H9 (cell line): Measurements from ENCODE around the gene FLACC1. TPM values are rescaled to one million over a fixed set of nuclear protein-coding genes. Genes with fewer than 3 reads are reported as not detected.

Experiments
- DNase-seq: peaks from one replicate; pipeline ENCODE4 v3.0.0-alpha.2; 2017
- H2AFZ ChIP-seq: one replicate; pipeline ENCODE4 v1.6.1; 2013; ENCODE audit warnings: mild to moderate bottlenecking, low read length, control low read depth, moderate library complexity
- H2AK5ac ChIP-seq: 2 replicates; pipeline ENCODE4 v1.6.1; 2013; ENCODE audit warnings: low read length, control low read depth, mixed read lengths; ENCODE audit not compliant: insufficient read length
- H2BK120ac ChIP-seq: one replicate; pipeline ENCODE4 v1.6.1; 2013; ENCODE audit warnings: low read depth, mild to moderate bottlenecking, low read length, control low read depth, inconsistent platforms; ENCODE audit not compliant: poor library complexity, severe bottlenecking
- H2BK12ac ChIP-seq: 2 replicates; pipeline ENCODE4 v1.6.1; 2013; ENCODE audit warnings: low read length, control low read depth, mixed read lengths, low read depth; ENCODE audit not compliant: insufficient read length
- H2BK15ac ChIP-seq: 2 replicates; pipeline ENCODE4 v1.6.1; 2013; ENCODE audit warnings: low read depth, low read length, control low read depth
- H2BK20ac ChIP-seq: one replicate; pipeline ENCODE4 v1.6.1; 2013; ENCODE audit warnings: low read depth, mild to moderate bottlenecking, low read length, control low read depth, inconsistent platforms; ENCODE audit not compliant: poor library complexity, severe bottlenecking
- H2BK5ac ChIP-seq: 2 replicates; pipeline ENCODE4 v1.6.1; 2013; ENCODE audit warnings: low read length, control low read depth, mixed read lengths; ENCODE audit not compliant: insufficient read length
- H3K14ac ChIP-seq: 2 replicates; pipeline ENCODE4 v1.6.1; 2013; ENCODE audit warnings: low read length, control low read depth; ENCODE audit not compliant: insufficient read depth
- H3K18ac ChIP-seq: 2 replicates; pipeline ENCODE4 v1.6.1; 2013; ENCODE audit warnings: low read depth, mild to moderate bottlenecking, mixed read lengths, low read length, control low read depth; ENCODE audit not compliant: insufficient read length
- H3K23ac ChIP-seq: 2 replicates; pipeline ENCODE4 v1.6.1; 2013; ENCODE audit warnings: low read length, control low read depth, mixed read lengths, low read depth; ENCODE audit not compliant: insufficient read length
- H3K23me2 ChIP-seq: 2 replicates; pipeline ENCODE4 v1.6.1; 2013; ENCODE audit warnings: low read depth, mild to moderate bottlenecking, mixed read lengths, low read length, control low read depth; ENCODE audit not compliant: insufficient read length, poor library complexity, severe bottlenecking
- H3K27ac ChIP-seq: 2 replicates; pipeline ENCODE4 v1.5.1; 2013; ENCODE audit warnings: low read length, control low read depth, mixed read lengths, low read depth; ENCODE audit not compliant: insufficient read length
- H3K27me3 ChIP-seq: 2 replicates; pipeline ENCODE4 v1.6.1; 2013; ENCODE audit warnings: low read length, control low read depth, inconsistent platforms; ENCODE audit not compliant: insufficient read depth
- H3K4ac ChIP-seq: 2 replicates; pipeline ENCODE4 v1.6.1; 2013; ENCODE audit warnings: low read depth, mild to moderate bottlenecking, control low read depth, inconsistent platforms, low read length, moderate library complexity
- H3K4me1 ChIP-seq: 2 replicates; pipeline ENCODE4 v1.6.1; 2013; ENCODE audit warnings: low read length, control low read depth, inconsistent platforms; ENCODE audit not compliant: insufficient read depth
- H3K4me2 ChIP-seq: 2 replicates; pipeline ENCODE4 v1.6.1; 2013; ENCODE audit warnings: low read length, control low read depth, mixed read lengths; ENCODE audit not compliant: insufficient read length, insufficient read depth
- H3K56ac ChIP-seq: 2 replicates; pipeline ENCODE4 v1.6.1; 2013; ENCODE audit warnings: low read depth, mild to moderate bottlenecking, mixed read lengths, low read length, control low read depth; ENCODE audit not compliant: insufficient read length
- H3K79me1 ChIP-seq: 2 replicates; pipeline ENCODE4 v1.6.1; 2013; ENCODE audit warnings: low read depth, mild to moderate bottlenecking, moderate library complexity, low read length, control low read depth, inconsistent platforms; ENCODE audit not compliant: insufficient read depth, poor library complexity, severe bottlenecking
- H3K79me2 ChIP-seq: 2 replicates; pipeline ENCODE4 v1.6.1; 2013; ENCODE audit warnings: low read length, control low read depth, inconsistent platforms; ENCODE audit not compliant: insufficient read depth
- H3K9ac ChIP-seq: 2 replicates; pipeline ENCODE4 v1.6.1; 2013; ENCODE audit warnings: low read length, control low read depth, mixed read lengths; ENCODE audit not compliant: insufficient read length; ENCODE audit errors: extremely low read depth
- H3K9me3 ChIP-seq: one replicate; pipeline ENCODE4 v1.6.1; 2013; ENCODE audit warnings: low read depth, low read length, inconsistent platforms; ENCODE audit not compliant: control insufficient read depth
- H3T11ph ChIP-seq: one replicate; pipeline ENCODE4 v1.6.1; 2013; ENCODE audit warnings: mild to moderate bottlenecking, low read length, control low read depth, inconsistent platforms
- H4K20me1 ChIP-seq: one replicate; pipeline ENCODE4 v1.6.1; 2013; ENCODE audit not compliant: control insufficient read depth, insufficient read length, insufficient read depth
- H4K5ac ChIP-seq: 2 replicates; pipeline ENCODE4 v1.6.1; 2013; ENCODE audit warnings: low read depth, mild to moderate bottlenecking, mixed read lengths, low read length, control low read depth; ENCODE audit not compliant: insufficient read length
- H4K8ac ChIP-seq: replicated peaks from 2 replicates; pipeline ENCODE4 v1.6.1; 2013; ENCODE audit warnings: low read length, control low read depth, mixed read lengths, low read depth; ENCODE audit not compliant: insufficient read length
- H4K91ac ChIP-seq: 2 replicates; pipeline ENCODE4 v1.6.1; 2013; ENCODE audit warnings: low read depth, mild to moderate bottlenecking, moderate library complexity, mixed read lengths, low read length, control low read depth; ENCODE audit not compliant: insufficient read length
- H3K27ac Mint-ChIP-seq, 3 experiments: 2 replicates in 2 of 3; 3 replicates in 1 of 3; pipeline ENCODE4 v1.8.0; 2020 to 2021; ENCODE audit warnings: mixed read lengths in 3 of 3, mild to moderate bottlenecking in 1 of 3, moderate library complexity in 1 of 3
- H3K27me3 Mint-ChIP-seq: 2 replicates; pipeline ENCODE4 v1.8.0; 2021; ENCODE audit warnings: low read depth, mild to moderate bottlenecking, moderate library complexity, mixed read lengths
- H3K36me3 Mint-ChIP-seq, 3 experiments: 2 replicates in 2 of 3; 3 replicates in 1 of 3; pipeline ENCODE4 v1.8.0; 2020 to 2021; ENCODE audit warnings: low read depth in 3 of 3, mixed read lengths in 3 of 3; ENCODE audit not compliant: insufficient read depth in 1 of 3
- H3K4me1 Mint-ChIP-seq, 2 experiments: 2 replicates each; pipeline ENCODE4 v1.8.0; 2020; ENCODE audit warnings: mixed read lengths in 2 of 2
- H3K4me3 Mint-ChIP-seq, 2 experiments: 2 replicates in 1 of 2; 3 replicates in 1 of 2; pipeline ENCODE4 v1.8.0; 2020 to 2021; ENCODE audit warnings: mild to moderate bottlenecking in 2 of 2, mixed read lengths in 2 of 2, moderate library complexity in 1 of 2
- H3K9me3 Mint-ChIP-seq, 2 experiments: 2 replicates in 1 of 2; 3 replicates in 1 of 2; pipeline ENCODE4 v1.8.0; 2020; ENCODE audit warnings: mild to moderate bottlenecking in 2 of 2, mixed read lengths in 2 of 2, moderate library complexity in 1 of 2
- WGBS: extraction: QIAGEN DNeasy Blood & Tissue Kit; methylation state at CpG from one replicate; pipeline ENCODE4 v1.1.7; 2013; ENCODE audit warnings: missing lambda C conversion rate, low lambda C conversion rate, mixed read lengths; ENCODE audit not compliant: insufficient read length; ENCODE audit errors: extremely low coverage; 5-methylcytosine and 5-hydroxymethylcytosine counted together
- total RNA-seq: library from RNA; stranded (reverse); gene quantifications from 2 replicates; pipeline ENCODE4 v1.2.1, GENCODE V29; 2021
- TF ChIP-seq, protein P1 (sequence below): fragments of 200-600 bp; sonication (generic); conservative IDR thresholded peaks from 3 replicates; pipeline ENCODE4 v1.8.0; 2021; ENCODE audit warnings: antibody characterized with exemption, mild to moderate bottlenecking

FLACC1 gene
- total RNA-seq, 1 experiment from 2014 or later, result 0.42 TPM

DNA sequence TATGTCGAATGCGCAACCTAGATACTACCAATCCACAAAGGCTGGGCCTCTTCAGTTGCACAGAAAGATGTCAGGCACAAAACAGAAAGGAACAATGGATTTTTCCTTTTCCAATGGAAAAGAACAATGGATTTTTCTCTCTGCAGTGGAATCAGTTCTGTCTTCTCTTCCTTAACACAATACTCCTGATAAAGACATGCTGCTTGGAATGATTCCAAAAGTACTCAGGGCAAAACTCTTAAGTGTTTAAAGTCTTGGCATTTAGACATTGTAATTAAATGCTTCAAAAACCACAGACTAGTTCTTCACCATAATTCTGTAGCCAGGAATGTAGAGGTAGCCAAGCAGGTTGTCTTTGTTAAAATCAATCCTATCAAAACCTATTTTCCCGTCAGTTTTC, 46.7 kb upstream of the FLACC1 start:
- Mint-ChIP-seq H3K4me1 (0 out of 4 replicates have a peak, but pooled peaks cover 0 to 3% of the 10 kb centered on the region in 2 experiments), H3K4me3 (no peak overlapping the region), H3K27me3 (no peaks in the 10 kb centered on the region), H3K27ac (0 out of 7 replicates have a peak overlapping the region, but pooled peaks of 1 of the 3 experiments have one; percentile 30), H3K9me3 (no peaks in the 10 kb centered on the region), H3K36me3 (no peaks in the 10 kb centered on the region)
- no peaks in the 10 kb centered on the region for H3K4me1 ChIP-seq
- no peak overlapping the region for H2AK5ac ChIP-seq
- no peak overlapping the region for H3K9ac ChIP-seq
- WGBS, result no CpG with 5 or more reads among the region's 3 CpGs
- no peak overlapping the region for H4K8ac ChIP-seq
- no peaks in the 10 kb centered on the region for H4K20me1 ChIP-seq
- DNase-seq, result no peak
- H3K79me2 ChIP-seq, result no peaks in the 10 kb centered on the region
- H3K14ac ChIP-seq, result no peak overlapping the region
- H3K79me1 ChIP-seq, result no peaks in the 10 kb centered on the region
- no peak overlapping the region for H3K4ac ChIP-seq
- no peak overlapping the region for H3T11ph ChIP-seq
- no peak overlapping the region for H3K4me2 ChIP-seq
- H2AFZ ChIP-seq, result no peak overlapping the region
- H3K27me3 ChIP-seq, result no peaks in the 10 kb centered on the region
- TF ChIP-seq, protein P1, sequence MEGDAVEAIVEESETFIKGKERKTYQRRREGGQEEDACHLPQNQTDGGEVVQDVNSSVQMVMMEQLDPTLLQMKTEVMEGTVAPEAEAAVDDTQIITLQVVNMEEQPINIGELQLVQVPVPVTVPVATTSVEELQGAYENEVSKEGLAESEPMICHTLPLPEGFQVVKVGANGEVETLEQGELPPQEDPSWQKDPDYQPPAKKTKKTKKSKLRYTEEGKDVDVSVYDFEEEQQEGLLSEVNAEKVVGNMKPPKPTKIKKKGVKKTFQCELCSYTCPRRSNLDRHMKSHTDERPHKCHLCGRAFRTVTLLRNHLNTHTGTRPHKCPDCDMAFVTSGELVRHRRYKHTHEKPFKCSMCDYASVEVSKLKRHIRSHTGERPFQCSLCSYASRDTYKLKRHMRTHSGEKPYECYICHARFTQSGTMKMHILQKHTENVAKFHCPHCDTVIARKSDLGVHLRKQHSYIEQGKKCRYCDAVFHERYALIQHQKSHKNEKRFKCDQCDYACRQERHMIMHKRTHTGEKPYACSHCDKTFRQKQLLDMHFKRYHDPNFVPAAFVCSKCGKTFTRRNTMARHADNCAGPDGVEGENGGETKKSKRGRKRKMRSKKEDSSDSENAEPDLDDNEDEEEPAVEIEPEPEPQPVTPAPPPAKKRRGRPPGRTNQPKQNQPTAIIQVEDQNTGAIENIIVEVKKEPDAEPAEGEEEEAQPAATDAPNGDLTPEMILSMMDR, result no peak
- no peak overlapping the region for H3K56ac ChIP-seq
- no peak overlapping the region for H4K91ac ChIP-seq
- H3K23me2 ChIP-seq, result no peaks in the 10 kb centered on the region
- no peak overlapping the region for H3K23ac ChIP-seq
- no peak overlapping the region for H2BK5ac ChIP-seq
- no peak overlapping the region for H2BK20ac ChIP-seq
- no peak overlapping the region for H3K27ac ChIP-seq
- H3K18ac ChIP-seq, result no peak overlapping the region
- no peaks in the 10 kb centered on the region for H3K9me3 ChIP-seq
- H2BK12ac ChIP-seq, result no peak overlapping the region
- H2BK120ac ChIP-seq, result no peak overlapping the region
- no peak overlapping the region for H2BK15ac ChIP-seq
- no peak overlapping the region for H4K5ac ChIP-seq
